Subcutaneous adipose tissue (tissue), 4 donors: ENCODE data around the gene STK36. TPM values are rescaled to one million over a fixed set of nuclear protein-coding genes. Genes with fewer than 3 reads are reported as not detected.

Source experiments
- CTCF ChIP-seq: fragments of 450-650 bp; IDR thresholded peaks from one replicate; pipeline ENCODE4 v1.5.1; 2016; ENCODE audit warnings: low read depth, mild to moderate bottlenecking, control low read depth, antibody characterized with exemption, moderate library complexity
- total RNA-seq, 4 donors: library from RNA; depleted of rRNA; stranded (reverse); fragments of >200 nt; gene quantifications; one replicate each; pipeline ENCODE4 v1.1.0, GENCODE V29; 2016

The STK36 gene
- total RNA-seq, 4 donors from 2014 or later: 19.4 to 48.0 (median 26.8) TPM

DNA sequence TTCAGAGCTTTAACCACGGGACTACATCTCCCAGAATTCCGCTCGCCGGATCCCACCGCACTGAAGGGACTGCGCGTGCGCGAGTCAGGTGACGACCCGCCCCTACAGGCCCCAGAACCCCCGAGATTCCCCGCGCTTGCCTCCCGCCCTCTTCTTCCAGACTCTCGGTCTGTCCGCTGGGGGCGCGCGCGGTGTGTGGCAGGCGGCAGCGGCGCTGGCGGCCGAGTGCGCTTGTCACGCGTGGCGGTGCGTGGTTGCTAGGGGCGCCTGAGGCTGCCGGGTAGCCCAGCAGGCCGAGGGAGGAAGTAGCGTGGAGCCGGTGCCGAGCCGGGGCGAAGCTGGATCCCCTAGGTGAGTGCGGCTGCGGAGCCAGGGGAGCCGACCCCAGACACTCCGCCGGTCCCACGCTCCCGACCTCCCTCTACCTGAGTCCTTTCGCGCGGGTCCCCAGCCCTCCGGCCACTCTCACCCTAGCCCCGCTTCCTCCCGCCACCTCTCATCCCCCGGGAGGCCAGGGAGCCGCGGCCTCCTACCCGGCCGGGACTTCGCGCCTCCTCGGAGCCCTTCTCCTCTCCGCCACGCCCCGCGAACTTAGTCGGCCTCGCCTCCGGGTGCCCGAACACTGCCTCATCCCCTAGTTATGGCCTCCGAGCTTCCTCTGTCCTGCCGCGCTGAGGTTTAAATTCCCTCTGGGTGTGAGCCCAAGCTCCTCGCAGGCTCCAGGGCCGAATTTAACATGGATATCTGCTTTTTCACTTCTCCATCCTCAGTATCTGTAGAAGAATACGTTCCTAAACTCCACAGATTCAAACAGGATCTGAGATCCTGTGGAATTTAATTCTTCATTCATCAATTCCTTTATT is 39.0 kb downstream of the STK36 start, which contains the start of gene TTLL4:
TSS of gene TTLL4 (plus strand) at position 149 of the 863 bp plus-strand sequence. CDS start 26,842 bp downstream, outside the sequence.
- no peak for TF ChIP-seq CTCF

DNA sequence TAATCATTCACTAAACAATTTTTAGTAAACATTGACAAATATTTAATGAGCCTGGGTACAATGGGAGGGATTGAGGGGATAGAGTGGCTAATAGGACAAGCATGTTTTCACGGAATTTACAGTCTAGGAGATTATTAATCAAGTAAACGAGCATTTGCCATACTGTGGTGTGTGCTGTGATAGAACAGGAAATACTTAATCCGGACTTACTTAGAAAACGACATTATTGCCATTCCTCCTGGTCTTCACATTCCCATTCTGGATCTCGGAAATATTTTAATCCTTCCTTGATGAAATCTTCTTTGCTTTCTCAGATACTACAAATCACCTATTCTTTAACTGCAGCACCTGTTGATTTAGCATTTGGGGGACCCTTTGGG is 39.7 kb downstream of the STK36 start:
- TF ChIP-seq CTCF: no peak

DNA sequence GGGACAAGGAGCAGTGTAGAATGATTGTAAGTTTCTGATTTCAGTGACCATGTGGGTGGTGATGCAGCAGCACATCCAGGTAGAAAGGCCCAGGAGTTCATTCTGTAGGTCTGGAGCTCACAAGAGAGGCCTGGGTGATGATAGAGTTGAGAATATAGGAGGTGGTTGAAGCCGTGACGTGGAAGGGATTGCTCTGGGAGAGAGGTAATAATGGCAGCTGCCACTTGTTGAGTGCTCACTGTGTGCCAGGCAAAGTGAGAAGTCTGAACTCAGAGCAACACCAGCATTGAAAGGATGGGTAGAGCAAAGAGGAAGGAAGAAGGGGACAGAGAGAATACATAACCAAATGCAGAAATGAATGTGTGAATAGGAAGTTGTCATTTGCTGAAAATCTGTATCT is 42.0 kb downstream of the STK36 start:
- TF ChIP-seq CTCF: no peak

GRCh38 chr2:218716070-218716469 is 44.2 kb downstream of the STK36 start:
- no peak for TF ChIP-seq CTCF

DNA sequence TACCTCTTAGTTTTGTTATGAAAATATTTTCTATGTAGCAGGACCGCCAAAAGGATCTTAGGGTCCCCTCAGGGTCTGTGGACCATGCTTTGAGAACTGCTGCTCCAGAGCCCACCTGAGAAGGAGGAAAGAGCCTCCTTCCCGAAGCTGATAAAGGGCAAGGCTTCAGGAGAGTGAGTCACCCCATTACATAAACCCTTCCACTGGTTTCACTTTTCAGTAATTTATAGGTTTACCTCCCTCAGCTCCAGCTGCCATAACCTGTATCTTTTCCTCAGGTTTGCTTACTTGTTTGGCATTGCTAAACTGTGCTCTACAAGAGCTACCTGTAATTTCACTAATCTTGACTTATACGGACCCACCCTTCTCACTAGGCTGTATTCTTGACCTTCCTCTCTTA is 45.4 kb downstream of the STK36 start:
- TF ChIP-seq CTCF: no peak

DNA sequence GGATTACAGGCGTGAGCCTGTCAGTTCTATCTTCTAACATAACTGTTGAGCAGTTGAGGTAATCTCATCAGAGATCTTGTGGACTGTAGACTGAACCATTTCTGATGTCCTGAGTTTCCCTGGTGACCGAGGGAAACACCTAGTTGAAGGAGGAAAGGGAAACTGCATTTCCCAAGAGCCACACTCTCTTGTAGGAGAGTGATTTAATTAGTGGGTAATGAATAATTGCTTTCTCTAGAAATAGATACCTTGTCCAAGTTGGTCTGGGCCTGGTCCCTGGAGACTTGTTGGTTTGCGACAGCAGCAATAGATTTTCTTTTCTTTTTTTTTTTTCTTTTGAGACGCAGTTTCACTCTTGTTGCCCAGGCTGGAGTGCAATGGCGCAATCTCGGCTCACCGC is 46.2 kb downstream of the STK36 start:
- no peak for TF ChIP-seq CTCF

DNA sequence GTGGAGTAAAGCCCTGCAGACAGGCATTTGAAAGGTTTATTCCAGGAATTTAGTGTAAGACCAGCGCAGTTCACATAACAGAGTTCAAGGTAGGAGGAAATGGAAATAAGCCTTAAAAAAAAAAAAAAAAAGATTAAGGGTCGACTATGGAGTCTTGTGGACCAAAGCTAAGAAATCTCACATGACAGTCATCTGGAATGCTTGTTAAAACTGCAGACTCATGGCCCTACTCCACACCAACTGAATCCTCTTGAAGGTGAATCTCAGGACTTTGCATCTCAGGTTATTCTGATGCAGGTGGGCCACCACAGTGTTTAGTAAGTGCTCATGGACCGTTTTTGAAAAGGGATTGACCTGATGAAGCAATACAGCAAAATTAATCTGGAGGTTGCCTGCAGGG is 47.6 kb downstream of the STK36 start:
- TF ChIP-seq CTCF: no peak
